ENCODE data around the gene SCFD2.

GRCh38 chr4:53137468-53137867 is 228.4 kb downstream of the SCFD2 start:
- TF ChIP-seq POLR2A (IDR thresholded peaks at IDR 0.05): no peak
- TF ChIP-seq, protein P1, sequence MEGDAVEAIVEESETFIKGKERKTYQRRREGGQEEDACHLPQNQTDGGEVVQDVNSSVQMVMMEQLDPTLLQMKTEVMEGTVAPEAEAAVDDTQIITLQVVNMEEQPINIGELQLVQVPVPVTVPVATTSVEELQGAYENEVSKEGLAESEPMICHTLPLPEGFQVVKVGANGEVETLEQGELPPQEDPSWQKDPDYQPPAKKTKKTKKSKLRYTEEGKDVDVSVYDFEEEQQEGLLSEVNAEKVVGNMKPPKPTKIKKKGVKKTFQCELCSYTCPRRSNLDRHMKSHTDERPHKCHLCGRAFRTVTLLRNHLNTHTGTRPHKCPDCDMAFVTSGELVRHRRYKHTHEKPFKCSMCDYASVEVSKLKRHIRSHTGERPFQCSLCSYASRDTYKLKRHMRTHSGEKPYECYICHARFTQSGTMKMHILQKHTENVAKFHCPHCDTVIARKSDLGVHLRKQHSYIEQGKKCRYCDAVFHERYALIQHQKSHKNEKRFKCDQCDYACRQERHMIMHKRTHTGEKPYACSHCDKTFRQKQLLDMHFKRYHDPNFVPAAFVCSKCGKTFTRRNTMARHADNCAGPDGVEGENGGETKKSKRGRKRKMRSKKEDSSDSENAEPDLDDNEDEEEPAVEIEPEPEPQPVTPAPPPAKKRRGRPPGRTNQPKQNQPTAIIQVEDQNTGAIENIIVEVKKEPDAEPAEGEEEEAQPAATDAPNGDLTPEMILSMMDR (IDR thresholded peaks at IDR 0.05): no peak
